Stimulated activated CD8-positive, alpha-beta memory T cell treated with anti-CD3 and anti-CD28 coated beads, Interleukin-4, amount 100 ng/mL, for 24 hours (primary cell): ENCODE data around the gene DMAC2L.
"Not testable (repeated sequence)": the region's sequence is repeated elsewhere in the genome, so short reads cannot be mapped to it uniquely, and the experiment has no call there.

Experiments used
- DNase-seq: peaks from one replicate; pipeline ENCODE4 v3.0.0-alpha.2; 2020; ENCODE audit warnings: low read depth

Gene DMAC2L, protein sequence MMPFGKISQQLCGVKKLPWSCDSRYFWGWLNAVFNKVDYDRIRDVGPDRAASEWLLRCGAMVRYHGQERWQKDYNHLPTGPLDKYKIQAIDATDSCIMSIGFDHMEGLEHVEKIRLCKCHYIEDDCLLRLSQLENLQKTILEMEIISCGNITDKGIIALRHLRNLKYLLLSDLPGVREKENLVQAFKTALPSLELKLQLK

DNA sequence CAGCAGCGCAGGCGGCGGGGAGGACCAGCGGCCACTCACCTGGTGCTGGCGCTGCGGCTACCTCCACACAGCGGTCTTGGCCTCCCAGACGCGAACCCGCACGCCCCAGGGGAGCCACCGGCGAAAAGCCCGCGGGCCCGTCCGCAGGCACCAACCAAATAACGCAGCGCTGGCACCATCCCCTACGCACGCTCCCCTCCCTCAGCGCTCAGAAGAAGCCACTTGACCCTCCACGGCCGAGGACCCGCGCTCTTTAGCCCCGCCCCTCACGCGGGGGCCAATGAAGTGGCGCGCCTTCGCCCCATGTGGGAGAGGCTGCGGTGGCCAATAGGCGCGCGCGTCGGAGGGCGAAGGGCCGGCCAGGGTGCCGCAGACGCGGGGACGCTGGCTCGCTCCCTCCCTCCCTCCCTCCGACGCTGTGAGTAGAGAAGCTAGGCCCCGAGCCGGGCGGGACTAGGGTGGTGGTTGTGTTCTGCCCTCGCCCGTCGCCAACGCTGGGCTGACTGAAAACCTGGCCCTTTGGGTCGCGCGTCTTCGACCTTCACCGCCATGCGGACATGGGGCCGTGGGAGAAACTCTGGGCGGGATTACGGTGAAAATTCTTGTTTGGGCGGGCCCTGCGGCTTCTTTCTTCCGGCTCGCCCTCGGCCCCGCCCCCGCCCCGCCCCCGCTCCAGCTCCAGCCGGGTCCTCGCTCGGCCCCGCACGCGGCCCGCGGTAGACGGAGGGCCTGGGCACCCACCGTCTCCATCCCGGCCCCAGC, at the start of gene DMAC2L, which contains the start of gene L2HGDH:
Gene DMAC2L (plus strand): TSS at position 353 of the 762 bp plus-strand sequence. CDS start 9,164 bp downstream, outside the sequence.
Gene L2HGDH (minus strand): TSS at position 258 of the 762 bp plus-strand sequence. CDS start 79 bp downstream, at position 179.
- peak; percentile 83 for DNase-seq

DNA sequence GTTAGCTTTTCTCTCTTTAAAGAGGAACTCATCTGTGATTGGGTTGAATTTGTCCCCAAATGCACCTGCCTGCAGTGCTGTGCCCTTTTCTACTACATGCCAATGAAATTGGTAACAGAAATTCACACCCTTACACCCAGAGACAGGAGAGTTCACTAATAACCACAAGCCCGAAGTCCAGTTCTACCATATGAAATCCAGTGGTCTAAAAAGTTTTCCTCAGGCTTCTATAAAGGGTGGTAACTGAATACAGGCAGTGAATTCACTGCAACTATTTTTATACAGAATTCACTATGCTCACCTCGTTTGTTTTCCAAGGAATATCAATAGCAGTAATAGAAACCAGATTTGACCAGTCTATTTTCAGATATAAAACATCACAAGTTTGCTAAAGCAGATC, 49.3 kb upstream of the DMAC2L start:
- no peak for DNase-seq

DNA sequence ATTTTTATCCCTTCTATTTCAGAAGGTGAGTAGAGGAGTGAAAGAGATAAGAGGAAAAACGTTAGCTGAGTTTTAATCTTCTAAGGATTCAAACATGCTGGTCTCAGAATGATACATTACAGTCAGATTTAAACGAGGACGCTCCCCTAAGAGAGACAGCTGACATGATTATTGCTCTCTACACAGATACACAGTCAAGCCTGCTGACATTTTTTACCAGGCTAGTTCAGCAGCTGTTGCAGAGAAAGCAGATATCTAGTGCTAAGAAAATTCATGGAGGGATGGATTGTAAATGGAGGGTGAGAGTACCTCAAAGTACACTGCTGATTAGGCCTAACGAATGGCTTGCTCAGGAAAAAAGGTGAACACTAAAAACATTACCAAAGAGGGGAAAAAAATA, 48.8 kb upstream of the DMAC2L start:
- DNase-seq, result no peak

DNA sequence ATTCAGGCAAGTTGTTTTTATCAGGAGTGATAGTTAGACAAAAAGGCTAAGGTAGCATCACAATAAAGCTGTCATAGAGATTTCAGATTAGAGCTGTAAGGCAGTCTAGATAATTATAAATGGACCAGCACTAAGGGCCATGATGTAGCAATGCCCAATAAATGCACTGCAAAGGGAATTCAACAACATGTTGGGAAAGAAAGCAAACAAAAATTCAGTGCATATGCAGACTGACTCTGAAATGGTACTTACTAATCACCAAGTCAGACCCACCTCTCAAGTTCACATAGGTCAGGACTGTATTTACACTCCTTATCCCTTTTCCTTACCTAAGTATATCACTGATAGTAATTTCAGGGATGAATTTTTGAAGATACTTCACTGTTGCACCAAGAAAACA, 47.1 kb upstream of the DMAC2L start:
- no peak for DNase-seq

DNA sequence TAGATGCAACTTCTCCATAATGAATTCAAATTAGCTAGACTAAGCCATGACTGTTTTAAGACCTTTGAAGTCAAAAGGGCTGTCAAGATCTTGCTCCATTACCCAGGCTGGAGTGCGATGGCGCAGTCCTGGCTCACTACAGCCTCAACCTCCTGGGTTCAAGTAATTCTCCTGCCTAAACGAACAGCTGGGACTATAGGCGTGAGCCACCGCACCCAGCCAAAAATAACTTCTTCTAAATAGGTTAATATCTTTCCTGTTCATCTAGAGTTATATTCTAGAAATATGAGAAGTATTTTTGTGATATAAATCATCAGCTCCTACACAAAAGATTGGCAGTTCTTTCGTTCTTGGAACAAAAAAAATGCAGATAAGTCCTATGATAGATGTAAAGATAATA, 41.2 kb upstream of the DMAC2L start:
- DNase-seq, result no peak

DNA sequence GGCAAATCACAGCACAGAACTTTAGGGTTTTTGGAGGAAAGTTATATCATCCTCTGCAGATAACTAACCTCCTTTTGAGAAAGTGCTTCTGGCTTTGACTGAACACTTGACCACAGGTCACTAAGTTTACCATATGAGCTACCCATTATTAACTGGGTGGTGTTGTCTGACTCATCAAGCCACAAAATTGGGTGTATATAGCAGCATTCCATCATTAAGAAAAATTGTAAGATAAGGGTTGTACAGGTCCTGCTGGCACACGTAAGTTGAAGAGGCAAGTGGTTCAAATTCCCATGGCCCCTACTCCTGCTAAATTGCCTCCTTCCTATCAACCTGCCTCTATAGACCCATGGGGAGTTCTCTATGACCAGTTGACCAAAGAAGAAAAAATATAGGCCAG, 39.6 kb upstream of the DMAC2L start:
- no peak for DNase-seq

DNA sequence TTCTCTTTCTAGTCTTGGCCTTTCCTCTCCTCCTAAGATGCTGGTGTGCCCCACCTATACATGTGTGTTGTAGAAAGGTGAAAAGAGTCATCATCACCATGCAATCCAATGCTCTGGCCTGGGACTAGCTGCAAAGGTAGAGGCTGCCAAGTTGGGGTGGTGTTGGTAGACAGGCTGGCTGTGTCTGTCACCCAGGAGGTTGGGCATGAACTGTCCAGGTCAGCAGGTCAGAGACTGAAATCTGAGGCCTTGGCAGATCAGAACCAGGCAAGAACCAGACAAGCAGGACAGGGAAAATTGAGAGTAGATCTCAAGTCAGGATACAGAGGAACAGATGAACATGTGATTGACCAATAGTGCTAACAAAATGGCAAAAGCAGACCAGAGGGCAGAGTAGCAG, 26.3 kb upstream of the DMAC2L start:
- no peak for DNase-seq

DNA sequence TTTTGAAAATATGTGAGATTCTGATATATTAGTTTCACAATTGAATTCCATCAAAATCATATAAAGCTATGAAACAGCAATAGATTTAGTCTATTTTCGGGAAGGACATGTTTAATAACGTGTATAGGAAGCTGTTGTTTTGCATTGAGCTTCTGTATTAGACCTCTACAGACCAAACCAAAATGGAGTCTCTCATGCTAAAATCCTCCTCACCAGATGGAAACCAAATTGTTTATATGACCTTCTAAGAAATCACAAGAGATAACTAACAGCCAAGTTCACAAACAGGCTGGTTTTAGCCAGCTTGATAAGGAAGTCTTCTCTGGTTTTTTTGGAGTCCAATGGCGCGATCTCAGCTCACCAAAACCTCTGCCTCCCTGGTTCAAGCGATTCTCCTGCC, 24.0 kb upstream of the DMAC2L start:
- no peak for DNase-seq

DNA sequence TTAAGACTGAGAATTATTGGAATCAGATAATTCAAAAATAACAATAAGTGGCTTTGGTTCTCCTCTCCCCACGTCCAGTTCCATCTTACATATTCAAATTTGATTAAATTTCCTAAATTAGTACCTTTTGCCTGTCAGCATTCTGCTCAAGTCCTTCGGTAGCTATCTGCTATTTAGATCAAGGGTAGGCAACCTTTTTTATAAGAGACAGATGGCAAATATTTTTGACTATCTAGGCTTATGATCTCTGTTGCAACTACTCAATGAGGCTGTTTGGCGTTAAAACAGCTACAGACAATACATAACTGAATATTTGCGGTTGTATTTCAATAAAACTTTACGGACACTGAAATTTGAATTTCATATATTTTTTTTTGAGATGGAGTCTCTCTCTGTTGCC, 21.8 kb upstream of the DMAC2L start:
- DNase-seq, result no peak

DNA sequence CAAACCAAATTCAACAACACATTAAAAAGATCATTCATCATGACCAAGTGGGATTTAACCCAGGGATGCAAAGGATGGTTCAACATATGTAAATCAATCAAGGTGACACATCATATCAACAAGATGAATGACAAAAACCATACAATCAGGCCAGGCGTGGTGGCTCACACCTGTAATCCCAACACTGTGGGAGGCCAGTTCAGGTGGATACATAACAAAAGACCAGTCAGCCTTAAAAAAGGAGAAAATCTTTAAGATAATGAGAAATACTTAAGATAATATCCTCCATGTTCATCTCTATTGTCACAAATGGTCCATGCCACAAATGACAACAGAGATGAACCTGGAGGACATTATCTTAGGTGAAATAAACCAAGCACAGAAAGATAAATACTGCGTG, 12.5 kb upstream of the DMAC2L start:
- DNase-seq, result no peak

DNA sequence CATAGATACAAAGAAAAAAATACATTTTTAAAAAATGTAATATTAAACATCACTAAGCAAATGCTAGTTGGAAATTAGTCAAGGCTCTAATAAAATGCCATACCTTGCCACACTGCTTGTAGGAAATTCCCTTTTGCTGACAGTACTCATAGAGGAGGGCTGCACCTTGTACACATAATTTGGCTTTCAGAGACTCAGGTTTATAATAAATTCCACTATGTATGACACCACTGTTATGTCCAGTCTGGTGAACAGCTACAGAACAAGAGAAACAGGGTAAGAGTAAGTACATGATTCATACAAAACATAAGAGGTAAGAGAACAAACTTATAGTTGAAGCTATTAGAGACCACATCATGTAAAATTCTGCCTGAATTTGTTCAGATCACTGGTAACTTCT, 10.2 kb upstream of the DMAC2L start:
- DNase-seq, result no peak

DNA sequence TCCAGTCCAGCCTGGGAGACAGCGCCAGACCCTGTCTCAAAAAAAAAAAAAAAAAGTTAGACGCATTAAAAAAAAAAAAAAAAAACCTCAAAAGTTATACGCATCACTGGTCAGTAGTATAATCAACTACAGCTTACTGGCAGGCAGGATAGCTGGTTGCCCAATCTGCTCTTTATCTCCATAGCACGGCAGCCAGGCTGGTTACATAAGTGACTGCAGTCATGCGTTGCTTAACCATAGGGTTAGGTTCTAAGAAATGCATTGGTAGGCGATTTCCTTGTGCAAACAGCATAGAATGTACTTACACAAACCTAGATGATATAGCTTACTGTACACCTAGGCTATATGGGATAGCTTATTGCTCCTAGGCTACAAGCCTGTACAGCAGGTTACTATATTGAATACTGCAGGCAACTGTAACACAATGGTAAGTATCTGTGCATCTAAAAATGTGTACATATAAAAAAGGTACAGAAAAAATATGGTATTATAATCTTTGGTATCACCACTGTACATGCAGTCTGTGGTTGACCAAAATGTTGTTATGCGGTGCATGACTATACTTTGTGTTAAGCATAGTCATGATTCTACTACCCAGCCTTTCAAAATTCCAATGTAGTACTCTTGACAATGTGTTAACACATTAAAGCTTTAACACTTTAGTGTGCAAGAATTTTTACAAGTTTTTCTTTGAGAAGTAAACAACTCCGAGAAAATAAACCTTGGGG, 8.2 kb upstream of the DMAC2L start:
- DNase-seq, result no peak

DNA sequence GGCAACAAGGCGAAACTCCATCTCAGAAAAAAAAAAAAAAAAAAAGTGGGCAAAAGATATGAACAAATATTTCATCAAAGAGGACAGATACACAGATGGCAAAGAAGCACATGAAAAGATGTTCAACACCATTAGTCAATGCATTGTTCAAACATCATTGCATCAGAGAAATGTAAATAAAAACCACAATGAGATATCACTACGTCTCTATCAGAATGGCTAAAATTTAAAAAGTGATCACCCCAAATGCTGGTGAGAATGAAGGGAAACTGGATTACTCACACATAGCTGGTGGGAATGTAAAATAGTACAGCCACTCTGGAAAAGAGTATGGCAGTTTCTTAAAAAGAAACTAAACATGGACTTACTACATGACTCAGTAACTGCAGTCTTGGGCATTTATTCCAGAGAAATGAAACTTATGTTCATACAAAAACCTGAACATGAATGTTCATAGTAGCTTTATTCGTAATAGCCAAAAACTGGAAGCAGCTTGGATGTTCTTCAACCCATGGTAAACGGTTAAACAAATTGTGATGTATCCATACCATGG, 3.7 kb upstream of the DMAC2L start:
- no peak for DNase-seq

DNA sequence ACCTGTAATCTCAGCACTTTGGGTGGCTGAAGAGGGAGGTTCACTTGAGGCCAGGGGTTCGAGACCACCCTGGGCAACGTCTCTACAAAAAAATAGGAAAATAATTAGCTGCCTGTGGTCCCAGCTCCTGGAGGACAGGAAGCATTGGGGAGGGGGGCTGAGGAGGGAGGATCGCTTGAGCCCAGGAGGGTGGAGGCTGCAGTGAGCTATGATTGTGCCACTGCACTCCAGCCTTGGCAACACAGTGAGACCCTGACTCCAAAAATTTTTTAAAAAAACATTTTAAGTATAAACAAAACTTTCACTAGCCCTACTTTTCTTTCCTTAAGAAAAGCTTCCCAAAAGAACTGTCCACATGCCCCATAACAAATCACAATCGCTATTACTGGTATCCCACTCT, 1.7 kb upstream of the DMAC2L start:
- no peak for DNase-seq

DNA sequence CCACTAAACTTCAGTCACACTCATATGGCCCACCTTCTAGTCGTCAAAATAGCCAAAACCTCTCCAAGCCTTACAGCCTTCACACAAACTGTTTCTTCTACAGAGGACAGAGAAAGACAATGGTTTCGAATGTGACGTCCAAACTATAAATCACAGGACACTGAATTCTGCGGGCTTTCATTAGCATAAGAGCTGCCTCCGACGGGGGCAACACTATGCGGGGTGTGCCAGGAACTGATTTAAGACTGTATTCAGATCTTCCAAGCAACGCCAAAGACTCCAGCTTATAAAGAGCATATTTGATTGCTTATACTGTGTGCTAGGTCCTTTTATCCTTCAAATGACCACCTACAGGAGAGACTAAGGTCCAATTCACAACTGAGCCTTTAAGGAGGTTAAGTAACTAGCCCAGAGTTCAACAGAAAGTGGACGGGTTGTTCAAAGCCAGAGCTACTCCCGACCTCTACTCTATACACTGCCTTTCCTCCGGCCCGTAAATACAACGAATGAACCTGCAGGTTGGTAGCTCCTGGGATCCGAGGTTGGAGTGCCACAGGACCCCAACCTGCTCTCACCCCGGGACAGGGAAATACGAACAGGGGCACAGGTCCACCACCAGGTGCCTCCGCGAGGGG, 670 bp upstream of the DMAC2L start:
- no peak for DNase-seq

DNA sequence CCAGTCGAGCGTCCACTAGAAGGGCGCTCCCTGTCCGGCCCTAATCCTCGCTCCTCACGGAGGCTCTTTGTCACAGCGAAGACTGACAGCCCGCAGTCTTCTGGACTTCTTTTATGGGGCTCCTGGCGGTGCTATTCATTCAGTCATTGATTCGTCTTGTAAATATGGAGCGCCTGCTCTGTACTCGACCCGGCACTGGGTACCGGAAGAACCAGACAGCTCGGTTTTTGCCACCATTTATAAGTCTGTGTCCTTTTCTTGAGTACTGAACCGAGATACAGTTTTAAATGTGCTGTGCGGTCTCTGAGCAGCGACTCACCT, 570 bp downstream of the DMAC2L start:
- no peak for DNase-seq

DNA sequence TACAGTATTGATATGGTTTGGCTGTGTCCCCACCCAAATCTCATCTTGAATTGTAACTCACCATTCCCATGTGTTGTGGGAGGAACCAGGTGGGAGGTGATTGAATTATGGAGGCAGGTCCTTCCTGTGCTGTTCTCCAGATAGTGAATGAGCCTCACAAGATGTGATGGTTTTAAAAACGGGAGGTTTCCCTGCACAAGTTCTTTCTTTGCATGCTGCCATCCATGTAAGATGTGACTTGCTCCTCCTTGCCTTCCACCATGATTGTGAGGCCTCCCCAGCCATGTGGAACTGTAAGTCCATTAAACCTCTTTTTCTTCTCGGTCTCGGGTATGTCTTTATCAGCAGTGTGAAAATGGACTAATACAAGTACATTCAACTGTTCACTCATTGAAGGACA, 2.0 kb downstream of the DMAC2L start:
- DNase-seq, result not testable (repeated sequence)

DNA sequence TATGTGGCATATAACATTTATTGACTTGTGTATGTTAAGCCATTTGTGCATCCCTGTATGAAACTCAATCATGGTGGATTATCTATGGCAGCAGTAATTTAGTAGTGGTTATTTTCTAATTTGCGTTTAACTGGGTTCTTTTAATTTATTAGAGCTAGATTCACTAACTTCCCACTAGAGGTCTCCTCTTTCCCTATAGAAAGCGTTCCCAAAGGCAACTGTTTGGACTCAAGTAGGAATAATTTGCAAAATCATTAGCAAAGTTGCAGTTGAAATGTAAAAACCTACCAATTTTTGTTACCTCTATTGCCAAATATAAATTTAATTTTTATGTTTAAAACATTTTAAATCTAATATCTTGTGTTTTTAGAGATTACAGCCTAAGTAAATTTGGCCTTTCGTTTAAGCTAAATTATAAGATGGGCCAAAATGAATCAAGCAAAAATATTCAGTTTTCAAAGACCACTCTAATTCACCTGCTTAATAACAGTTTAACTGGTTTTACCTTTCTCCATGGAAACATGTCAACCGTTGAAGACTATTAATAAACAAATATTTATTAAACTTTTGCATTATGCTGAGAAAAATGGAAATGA, 6.0 kb downstream of the DMAC2L start:
- no peak for DNase-seq

DNA sequence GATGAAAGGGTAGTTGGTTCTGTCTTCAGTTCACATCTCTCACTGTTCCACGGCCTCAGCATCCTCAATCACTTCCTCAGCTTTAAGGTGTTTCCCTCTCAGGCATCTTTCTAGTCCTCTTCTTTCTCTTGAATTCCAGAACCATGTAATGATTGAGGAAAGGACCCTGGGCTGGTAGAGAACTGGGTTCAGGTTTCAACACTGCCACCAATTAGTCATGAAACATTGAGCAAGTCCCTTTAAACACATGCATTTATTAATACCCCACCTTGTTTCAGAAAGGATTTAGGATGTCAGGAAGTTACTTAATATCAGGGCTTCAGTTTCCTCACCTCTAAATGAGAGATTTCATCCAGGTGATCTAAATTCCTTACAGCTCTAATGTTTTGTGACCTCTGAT, 7.2 kb downstream of the DMAC2L start:
- DNase-seq, result no peak

DNA sequence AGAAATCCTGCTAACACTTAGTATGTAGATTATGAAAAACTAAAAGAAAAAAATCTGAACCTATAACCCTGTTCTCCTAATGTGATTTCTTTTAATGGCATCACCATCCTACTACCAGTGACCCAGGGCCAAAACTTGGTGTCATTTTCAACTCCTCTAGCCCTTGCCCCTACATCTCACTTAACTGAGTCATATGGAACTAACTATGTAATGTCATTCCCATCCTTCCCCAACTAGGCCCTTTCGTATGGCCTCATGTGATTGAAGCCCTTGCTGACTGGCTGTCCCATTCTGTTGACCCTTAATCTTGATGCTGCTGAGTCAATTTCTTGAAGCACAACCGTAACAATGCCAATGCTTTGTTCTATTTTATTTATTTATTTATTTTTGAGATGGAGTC, 7.6 kb downstream of the DMAC2L start:
- no peak for DNase-seq

DNA sequence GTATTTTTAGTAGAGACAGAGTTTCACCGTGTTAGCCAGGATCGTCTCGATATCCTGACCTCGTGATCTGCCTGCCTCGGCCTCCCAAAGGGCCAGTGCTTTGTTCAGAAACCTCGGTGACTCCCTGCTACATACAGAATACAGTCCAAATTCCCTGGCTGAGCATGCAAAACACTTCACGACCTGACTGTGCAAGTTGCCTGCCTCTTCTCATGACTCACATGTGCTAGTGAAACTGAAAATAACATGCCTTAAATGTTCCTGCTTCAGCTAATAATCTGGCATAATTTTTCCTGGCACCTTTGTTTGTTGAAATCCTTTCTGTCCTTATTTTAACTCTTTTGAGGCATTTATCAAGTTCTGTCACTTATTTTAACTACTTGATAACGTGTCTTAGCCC, 8.2 kb downstream of the DMAC2L start:
- DNase-seq, result no peak

DNA sequence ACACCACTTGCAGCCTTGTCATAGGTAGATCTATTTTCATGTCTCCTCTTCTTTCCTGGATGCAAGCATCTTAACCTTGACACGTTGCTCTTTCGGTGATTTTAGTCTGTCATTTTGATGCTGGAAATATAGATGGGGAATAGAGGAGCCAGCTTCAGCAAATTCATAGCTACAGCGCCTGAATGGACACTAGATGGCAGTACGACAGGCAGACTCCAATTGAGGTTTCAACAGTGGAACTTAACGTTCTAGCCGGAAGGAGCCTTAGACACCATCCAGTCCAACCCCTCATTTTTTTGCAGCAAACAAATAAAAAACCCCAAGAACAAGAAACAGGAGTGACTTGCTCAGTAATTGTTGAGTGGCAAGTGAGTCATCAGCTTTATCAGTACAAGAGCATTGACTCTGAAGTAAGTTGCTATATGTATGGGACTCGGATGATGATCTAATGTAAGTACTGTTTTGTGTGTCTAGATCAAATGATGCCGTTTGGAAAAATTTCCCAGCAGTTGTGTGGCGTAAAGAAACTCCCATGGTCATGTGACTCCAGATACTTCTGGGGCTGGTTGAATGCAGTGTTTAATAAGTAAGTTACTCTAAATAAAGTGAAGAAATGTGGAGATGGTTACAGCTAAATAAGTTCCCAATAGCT, 9.0 kb downstream of the DMAC2L start:
- DNase-seq, result peak; percentile 15
